ENCODE measurements around the gene NEDD9.

- TF ChIP-seq TCF4 (CRISPR knock-in tag; IDR thresholded peaks at IDR 0.05; ENCODE audit: borderline replicate concordance) (0 out of 2 replicates have a peak, but pooled peaks have one; percentile 13), TOX (CRISPR knock-in tag; IDR thresholded peaks at IDR 0.05; ENCODE audit: borderline replicate concordance) (no peak)
- TF ChIP-seq, protein P1, sequence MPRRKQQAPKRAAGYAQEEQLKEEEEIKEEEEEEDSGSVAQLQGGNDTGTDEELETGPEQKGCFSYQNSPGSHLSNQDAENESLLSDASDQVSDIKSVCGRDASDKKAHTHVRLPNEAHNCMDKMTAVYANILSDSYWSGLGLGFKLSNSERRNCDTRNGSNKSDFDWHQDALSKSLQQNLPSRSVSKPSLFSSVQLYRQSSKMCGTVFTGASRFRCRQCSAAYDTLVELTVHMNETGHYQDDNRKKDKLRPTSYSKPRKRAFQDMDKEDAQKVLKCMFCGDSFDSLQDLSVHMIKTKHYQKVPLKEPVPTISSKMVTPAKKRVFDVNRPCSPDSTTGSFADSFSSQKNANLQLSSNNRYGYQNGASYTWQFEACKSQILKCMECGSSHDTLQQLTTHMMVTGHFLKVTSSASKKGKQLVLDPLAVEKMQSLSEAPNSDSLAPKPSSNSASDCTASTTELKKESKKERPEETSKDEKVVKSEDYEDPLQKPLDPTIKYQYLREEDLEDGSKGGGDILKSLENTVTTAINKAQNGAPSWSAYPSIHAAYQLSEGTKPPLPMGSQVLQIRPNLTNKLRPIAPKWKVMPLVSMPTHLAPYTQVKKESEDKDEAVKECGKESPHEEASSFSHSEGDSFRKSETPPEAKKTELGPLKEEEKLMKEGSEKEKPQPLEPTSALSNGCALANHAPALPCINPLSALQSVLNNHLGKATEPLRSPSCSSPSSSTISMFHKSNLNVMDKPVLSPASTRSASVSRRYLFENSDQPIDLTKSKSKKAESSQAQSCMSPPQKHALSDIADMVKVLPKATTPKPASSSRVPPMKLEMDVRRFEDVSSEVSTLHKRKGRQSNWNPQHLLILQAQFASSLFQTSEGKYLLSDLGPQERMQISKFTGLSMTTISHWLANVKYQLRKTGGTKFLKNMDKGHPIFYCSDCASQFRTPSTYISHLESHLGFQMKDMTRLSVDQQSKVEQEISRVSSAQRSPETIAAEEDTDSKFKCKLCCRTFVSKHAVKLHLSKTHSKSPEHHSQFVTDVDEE (CRISPR knock-in tag; IDR thresholded peaks at IDR 0.05) = no peak
Measured at GRCh38 chr6:11242711-11243110, 10.2 kb upstream of the NEDD9 start.

All from SK-N-SH treated with all-trans-retinoic acid at 6 μM for 48 hours (cell line).